AG04450 (cell line): Measurements from ENCODE around the gene C1GALT1. TPM values are rescaled to one million over a fixed set of nuclear protein-coding genes. Genes with fewer than 3 reads are reported as not detected.
"Not testable (repeated sequence)": the region's sequence is repeated elsewhere in the genome, so short reads cannot be mapped to it uniquely, and the experiment has no call there.

Experiments used
- CTCF ChIA-PET: fragments of 300-600, 350-600 bp; formaldehyde crosslinking; extraction: SDS; loops from one replicate; lab custom pipeline; 2022; ENCODE audit warnings: antibody characterized with exemption, inconsistent platforms; lab: Charles Lee
- POLR2A ChIA-PET: fragments of 350-600 bp; formaldehyde crosslinking; extraction: SDS; loops from one replicate; lab custom pipeline; 2021; ENCODE audit warnings: antibody characterized with exemption, inconsistent platforms; lab: Yijun Ruan, JAX
- DNase-seq: peaks from one replicate; pipeline ENCODE4 v3.0.0-alpha.2; 2011; ENCODE audit warnings: low read depth, low spot score
- H3K27ac ChIP-seq: one replicate; pipeline ENCODE4 v1.5.1; 2012; ENCODE audit warnings: low read depth, low read length, control low read depth
- H3K27me3 ChIP-seq: one replicate; pipeline ENCODE4 v1.6.0; 2012; ENCODE audit warnings: low read length; ENCODE audit not compliant: control insufficient read depth, insufficient read depth
- H3K4me3 ChIP-seq: 2 replicates; pipeline ENCODE4 v1.5.1; 2011; ENCODE audit warnings: mild to moderate bottlenecking, low read depth, low read length, control low read depth
- H3K9me3 ChIP-seq: 2 replicates; pipeline ENCODE4 v1.5.1; 2012; ENCODE audit warnings: low read length; ENCODE audit not compliant: control insufficient read depth, insufficient read depth
- polyA plus RNA-seq: library from polyadenylated mRNA; depleted of rRNA; stranded (reverse); fragments of >200 nt; gene quantifications from 2 replicates; pipeline ENCODE4 v1.2.3, GENCODE V29; 2011
- TF ChIP-seq, protein P1 (sequence below): IDR thresholded peaks from 2 replicates; pipeline ENCODE4 v1.5.1; 2011; ENCODE audit warnings: low read depth, low read length, control low read depth, inconsistent platforms

C1GALT1 gene
- polyA plus RNA-seq, 1 experiment, result 24.0 TPM

DNA sequence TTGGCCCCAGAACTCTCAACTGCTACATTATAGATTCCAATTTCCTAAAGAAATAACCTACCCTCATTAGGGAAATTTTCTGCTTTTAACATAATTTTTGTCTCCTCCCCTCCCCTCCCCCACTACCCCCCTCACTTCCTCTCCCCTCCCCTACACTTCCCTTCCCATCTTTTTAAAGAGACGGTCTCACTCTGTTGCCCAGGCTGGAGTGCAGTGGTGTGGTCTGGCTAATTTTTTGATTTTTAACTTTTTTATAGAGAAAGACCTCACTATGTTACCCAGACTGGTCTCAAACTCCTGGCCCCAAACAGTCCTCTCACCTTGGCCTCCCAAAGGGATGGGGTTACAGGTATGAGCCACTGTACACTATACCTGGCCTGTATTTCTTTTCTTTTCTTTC is 30.5 kb upstream of the C1GALT1 start:
- TF ChIP-seq, protein P1, sequence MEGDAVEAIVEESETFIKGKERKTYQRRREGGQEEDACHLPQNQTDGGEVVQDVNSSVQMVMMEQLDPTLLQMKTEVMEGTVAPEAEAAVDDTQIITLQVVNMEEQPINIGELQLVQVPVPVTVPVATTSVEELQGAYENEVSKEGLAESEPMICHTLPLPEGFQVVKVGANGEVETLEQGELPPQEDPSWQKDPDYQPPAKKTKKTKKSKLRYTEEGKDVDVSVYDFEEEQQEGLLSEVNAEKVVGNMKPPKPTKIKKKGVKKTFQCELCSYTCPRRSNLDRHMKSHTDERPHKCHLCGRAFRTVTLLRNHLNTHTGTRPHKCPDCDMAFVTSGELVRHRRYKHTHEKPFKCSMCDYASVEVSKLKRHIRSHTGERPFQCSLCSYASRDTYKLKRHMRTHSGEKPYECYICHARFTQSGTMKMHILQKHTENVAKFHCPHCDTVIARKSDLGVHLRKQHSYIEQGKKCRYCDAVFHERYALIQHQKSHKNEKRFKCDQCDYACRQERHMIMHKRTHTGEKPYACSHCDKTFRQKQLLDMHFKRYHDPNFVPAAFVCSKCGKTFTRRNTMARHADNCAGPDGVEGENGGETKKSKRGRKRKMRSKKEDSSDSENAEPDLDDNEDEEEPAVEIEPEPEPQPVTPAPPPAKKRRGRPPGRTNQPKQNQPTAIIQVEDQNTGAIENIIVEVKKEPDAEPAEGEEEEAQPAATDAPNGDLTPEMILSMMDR, result no peak
- DNase-seq, result no peak
- no peak overlapping the region for H3K27ac ChIP-seq
- no peaks in the 10 kb centered on the region for H3K9me3 ChIP-seq
- H3K27me3 ChIP-seq, result no peaks in the 10 kb centered on the region
- POLR2A ChIA-PET, result no interaction called here
- no peak overlapping the region for H3K4me3 ChIP-seq
- CTCF ChIA-PET, result no interaction called here

GRCh38 chr7:7152315-7152714 is 30.0 kb upstream of the C1GALT1 start:
- H3K4me3 ChIP-seq, result no peak overlapping the region
- no peak for DNase-seq
- H3K27ac ChIP-seq, result no peak overlapping the region
- CTCF ChIA-PET, result no interaction called here
- H3K27me3 ChIP-seq, result no peaks in the 10 kb centered on the region
- H3K9me3 ChIP-seq, result no peaks in the 10 kb centered on the region
- TF ChIP-seq, protein P1, result no peak
- POLR2A ChIA-PET, result no interaction called here

DNA sequence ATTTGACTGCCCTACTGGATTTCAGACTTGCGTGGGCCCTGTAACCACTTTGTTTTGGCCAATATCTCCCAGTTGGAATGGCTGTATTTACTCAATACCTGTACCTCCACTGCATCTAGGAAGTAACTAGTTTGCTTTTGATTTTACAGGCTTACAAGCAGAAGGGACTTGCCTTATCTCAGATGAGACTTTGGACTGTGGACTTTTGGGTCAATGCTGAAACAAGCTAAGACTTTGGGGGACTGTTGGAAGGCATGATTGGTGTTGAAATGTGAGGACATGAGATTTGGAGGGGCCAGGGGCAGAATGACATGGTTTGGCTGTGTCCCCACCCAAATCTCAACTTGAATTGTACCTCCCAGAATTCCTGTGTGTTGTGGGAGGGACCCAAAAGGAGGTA is 28.0 kb upstream of the C1GALT1 start:
- DNase-seq, POLR2A ChIA-PET, CTCF ChIA-PET, H3K27ac ChIP-seq, H3K4me3 ChIP-seq, H3K9me3 ChIP-seq, H3K27me3 ChIP-seq: not testable (repeated sequence)

DNA sequence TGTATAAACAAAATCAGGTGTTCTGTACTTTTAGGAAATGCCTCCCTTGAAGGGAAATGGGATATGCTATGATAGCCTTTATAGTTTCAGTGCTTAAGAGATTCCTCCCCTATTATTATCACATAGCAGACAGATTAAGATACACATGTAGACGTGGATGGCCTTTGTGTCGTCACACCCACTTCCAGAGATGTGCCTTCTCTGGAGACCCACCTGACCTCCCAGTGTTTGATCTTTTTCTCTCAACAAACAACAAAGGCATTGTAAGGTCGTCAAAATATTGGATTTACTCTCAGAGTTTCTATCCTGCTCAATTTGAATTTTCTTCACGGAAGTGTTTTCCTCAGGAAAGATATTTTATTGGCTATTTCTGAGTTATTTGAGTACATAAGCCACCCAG is 25.7 kb upstream of the C1GALT1 start:
- Histone ChIP-seq H3K27ac (no peak overlapping the region), H3K27me3 (no peaks in the 10 kb centered on the region), H3K9me3 (no peaks in the 10 kb centered on the region), H3K4me3 (no peak overlapping the region)
- CTCF ChIA-PET, result no interaction called here
- POLR2A ChIA-PET, result no interaction called here
- TF ChIP-seq, protein P1, result no peak
- no peak for DNase-seq

DNA sequence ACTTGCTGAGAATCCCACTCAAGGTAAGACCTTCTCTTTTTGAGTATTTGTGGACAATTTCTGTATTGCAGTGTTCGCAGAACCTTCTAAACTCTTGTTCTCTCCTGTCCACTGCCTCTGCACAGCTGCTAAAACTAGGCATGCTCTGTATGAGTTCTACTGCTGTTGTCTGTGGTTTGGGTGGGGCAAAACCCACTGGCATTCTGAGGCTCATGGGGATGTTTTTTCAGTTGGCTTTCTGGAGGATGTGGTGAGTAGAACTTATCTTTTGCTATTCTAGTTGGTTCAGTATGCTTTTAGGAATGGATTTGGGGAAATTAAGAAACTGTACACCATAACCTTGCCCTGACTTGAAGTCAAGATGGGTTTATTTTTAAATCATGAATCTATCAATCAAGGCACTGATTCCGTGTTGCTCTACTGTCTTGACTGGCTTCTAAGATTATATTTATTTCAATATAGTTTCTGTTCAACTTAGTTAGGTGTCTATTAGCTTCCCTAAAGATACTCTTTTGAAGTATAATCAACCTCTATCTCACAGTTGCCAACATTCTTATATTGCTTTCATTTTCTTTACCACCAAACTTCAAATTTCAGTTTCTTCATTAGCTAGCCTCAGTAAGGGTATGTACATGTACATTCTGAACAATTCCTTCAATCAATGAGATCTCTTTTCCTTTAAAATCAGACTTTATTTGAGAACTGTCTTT is 25.0 kb upstream of the C1GALT1 start:
- H3K27ac ChIP-seq, result no peak overlapping the region
- POLR2A ChIA-PET, result no interaction called here

More for the DNA sequence above, 25.0 kb upstream of the C1GALT1 start:
- no peaks in the 10 kb centered on the region for H3K27me3 ChIP-seq
- H3K9me3 ChIP-seq, result no peaks in the 10 kb centered on the region
- H3K4me3 ChIP-seq, result peak overlapping the region; percentile 8
- CTCF ChIA-PET, result interaction anchor here (1.4 kb wide), 1 partner anchor 54 kb away, joined by 6 read pairs; no protein-coding TSS in a partner anchor
- TF ChIP-seq, protein P1, result no peak
- DNase-seq, result peak; percentile 8
